ENCODE data around the gene ANKDD1A.

Gene ANKDD1A

GRCh38 chr15:64911311-64912186 is at the start of gene ANKDD1A:
Gene ANKDD1A, plus strand, starts transcription at chr15:64911902. Its CDS starts 29 bp downstream, at chr15:64911931.
- DNase-seq, result peak in 3 of 6 experiments; percentile 5 to 33 (median 22)

- no peak for DNase-seq
These were observed 49.7 kb upstream of the ANKDD1A start for GRCh38 chr15:64861960-64862359.

- no peak for DNase-seq
These were observed 49.3 kb upstream of the ANKDD1A start for GRCh38 chr15:64862408-64862807.

GRCh38 chr15:64864068-64864467 is 47.6 kb upstream of the ANKDD1A start:
- DNase-seq, result no peak

- no peak for DNase-seq
These were observed 46.3 kb upstream of the ANKDD1A start for GRCh38 chr15:64865126-64865997.

GRCh38 chr15:64865998-64866520 is 45.6 kb upstream of the ANKDD1A start:
- no peak for DNase-seq

GRCh38 chr15:64869501-64869900 is 42.2 kb upstream of the ANKDD1A start:
- no peak for DNase-seq

- no peak for DNase-seq
These were observed 41.3 kb upstream of the ANKDD1A start for GRCh38 chr15:64870353-64870752.

- no peak for DNase-seq
These were observed 36.0 kb upstream of the ANKDD1A start for GRCh38 chr15:64875641-64876223.

GRCh38 chr15:64877435-64877834 is 34.3 kb upstream of the ANKDD1A start:
- no peak for DNase-seq

- DNase-seq, result no peak
These were observed 33.0 kb upstream of the ANKDD1A start for GRCh38 chr15:64878705-64879104.

GRCh38 chr15:64883100-64883581 is 28.6 kb upstream of the ANKDD1A start:
- peak in 1 of 6 experiments; percentile 16 for DNase-seq

- DNase-seq, result peak; percentile 27 to 67 (median 52)
These were observed 27.6 kb upstream of the ANKDD1A start for GRCh38 chr15:64883997-64884511.

- no peak for DNase-seq
These were observed 27.0 kb upstream of the ANKDD1A start for GRCh38 chr15:64884679-64885078.

- no peak for DNase-seq
These were observed 23.4 kb upstream of the ANKDD1A start for GRCh38 chr15:64888336-64888735.

- DNase-seq, result no peak
These were observed 20.1 kb upstream of the ANKDD1A start for GRCh38 chr15:64891561-64891960.

GRCh38 chr15:64892847-64893403 is 18.8 kb upstream of the ANKDD1A start:
- no peak for DNase-seq

- peak; percentile 90 to 94 (median 92) for DNase-seq
These were observed 18.0 kb upstream of the ANKDD1A start for GRCh38 chr15:64893481-64894394.

GRCh38 chr15:64894395-64895056 is 17.2 kb upstream of the ANKDD1A start:
- peak; percentile 77 to 91 (median 84) for DNase-seq

GRCh38 chr15:64895285-64896065 is 16.2 kb upstream of the ANKDD1A start:
- peak; percentile 21 to 59 (median 44) for DNase-seq

Measured in stimulated activated naive CD4-positive, alpha-beta T cell (primary cell).